Activated T-helper 2 cell treated with anti-CD3 and anti-CD28 coated beads, Interferon-gamma antibody, Interleukin-2, Interleukin-4, amounts not matched to agents 10 μg/mL and 5 μg/mL and 100 μg/mL, durations not matched to agents 14 hours and 24 hours and 36 hours (primary cell): ENCODE data around the gene C1orf226. TPM values are rescaled to one million over a fixed set of nuclear protein-coding genes. Genes with fewer than 3 reads are reported as not detected.
A peak's percentile ranks its signal among the peaks of the same experiment; 100 is the strongest.
"Not testable (repeated sequence)": the region's sequence is repeated elsewhere in the genome, so short reads cannot be mapped to it uniquely, and the experiment has no call there.

Source experiments
- DNase-seq: peaks from one replicate; pipeline ENCODE4 v3.0.0; 2021; ENCODE audit warnings: low spot score
- H3K27ac Mint-ChIP-seq: one replicate; pipeline ENCODE4 v1.8.0; 2021; ENCODE audit warnings: mixed read lengths
- H3K27me3 Mint-ChIP-seq: one replicate; pipeline ENCODE4 v1.8.0; 2021; ENCODE audit warnings: low read depth, mixed read lengths
- H3K36me3 Mint-ChIP-seq: one replicate; pipeline ENCODE4 v1.8.0; 2021; ENCODE audit warnings: low read depth, mixed read lengths
- H3K4me1 Mint-ChIP-seq: one replicate; pipeline ENCODE4 v1.8.0; 2021; ENCODE audit warnings: low read depth, mixed read lengths
- H3K4me3 Mint-ChIP-seq: one replicate; pipeline ENCODE4 v1.8.0; 2021; ENCODE audit warnings: low read depth, mild to moderate bottlenecking, moderate library complexity, mixed read lengths
- H3K9me3 Mint-ChIP-seq: one replicate; pipeline ENCODE4 v1.8.0; 2021; ENCODE audit warnings: mixed read lengths
- intact Hi-C: fragments of 100-400 bp; cut with micrococcal nuclease; formaldehyde crosslinking; loops from one replicate; pipeline ENCODE4 v1.15.1; 2023
- total RNA-seq: library from RNA; stranded (reverse); gene quantifications from 2 replicates; pipeline ENCODE4 v1.2.3, GENCODE V29; 2022

The C1orf226 gene
- total RNA-seq, 1 donor from 2014 or later, result 0.07 TPM

DNA sequence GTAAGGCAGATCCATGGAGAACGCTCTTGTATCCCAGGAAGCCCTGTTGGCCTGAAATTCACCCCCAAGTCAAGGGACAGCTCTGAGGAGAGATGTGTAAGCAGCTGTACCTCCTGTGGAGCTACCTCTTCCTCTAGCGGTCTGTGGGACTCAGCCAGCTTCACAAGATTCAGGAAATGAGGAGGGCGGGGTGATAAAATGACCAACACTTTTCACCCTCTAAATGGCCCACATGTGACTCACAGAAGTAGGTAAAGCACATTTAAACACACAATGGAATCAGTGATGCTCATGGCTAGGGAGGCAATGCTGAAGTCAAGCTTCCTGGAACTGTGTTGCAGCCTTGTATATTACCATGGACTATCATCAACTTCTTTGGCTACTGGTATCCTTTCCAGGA lies 30.5 kb downstream of the C1orf226 start, which contains the start of gene SH2D1B:
SH2D1B (minus strand) TSS at position 135 of the 400 bp plus-strand sequence; CDS start at position 15, 120 bp downstream.
- no peaks in the 10 kb centered on the region for H3K36me3 Mint-ChIP-seq
- DNase-seq, result no peak
- H3K27ac Mint-ChIP-seq, result peak within 1 kb of the TSS; percentile 71
- no peaks in the 10 kb centered on the region for H3K27me3 Mint-ChIP-seq
- intact Hi-C loops, result no loop called here
- H3K4me1 Mint-ChIP-seq, result peaks cover 13% of the 10 kb centered on the region
- no peaks in the 10 kb centered on the region for H3K9me3 Mint-ChIP-seq
- H3K4me3 Mint-ChIP-seq, result no peak within 1 kb of the TSS

DNA sequence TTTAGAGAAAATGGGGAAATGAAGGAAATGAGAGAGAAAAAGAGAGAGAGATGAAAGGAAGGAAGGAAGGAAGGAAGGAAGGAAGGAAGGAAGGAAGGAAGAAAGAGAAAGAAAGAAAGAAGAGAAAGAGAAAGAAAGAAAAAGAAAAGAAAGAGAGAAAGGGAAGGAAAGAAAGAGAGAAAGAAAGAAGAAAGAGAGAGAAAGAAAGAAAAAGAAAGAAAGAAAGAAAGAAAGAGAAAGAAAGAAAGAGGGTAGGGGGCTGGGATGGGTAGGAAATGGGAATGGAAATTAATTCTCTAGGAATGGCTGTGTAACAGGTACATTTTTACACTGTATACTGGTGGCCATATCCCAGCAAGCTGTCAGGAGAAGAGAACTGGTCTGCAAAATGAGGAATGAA lies 34.7 kb downstream of the C1orf226 start:
- peaks cover 8% of the 10 kb centered on the region for H3K4me1 Mint-ChIP-seq
- intact Hi-C loops, result no loop called here
- H3K4me3 Mint-ChIP-seq, result no peak overlapping the region
- no peaks in the 10 kb centered on the region for H3K27me3 Mint-ChIP-seq
- no peak overlapping the region for H3K27ac Mint-ChIP-seq
- no peaks in the 10 kb centered on the region for H3K9me3 Mint-ChIP-seq
- no peaks in the 10 kb centered on the region for H3K36me3 Mint-ChIP-seq
- DNase-seq, result no peak

DNA sequence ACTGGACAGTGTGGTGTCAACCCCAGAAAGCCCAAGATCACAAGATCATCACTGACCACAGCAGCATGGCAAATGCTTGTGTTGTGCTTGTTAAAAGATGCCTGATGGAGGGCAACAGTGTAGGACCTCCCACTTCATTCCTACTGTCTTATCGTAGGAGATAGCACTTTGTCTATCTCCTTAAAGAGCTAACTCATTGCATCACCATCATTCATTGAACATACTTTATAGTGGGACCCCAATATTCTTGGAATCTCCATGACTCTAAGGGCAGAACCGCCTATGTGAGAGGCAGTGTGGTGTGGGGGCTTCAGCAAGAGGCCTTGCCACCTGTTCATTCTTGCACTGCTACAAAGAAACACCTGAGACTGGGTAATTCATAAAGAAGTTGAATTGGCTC lies 35.4 kb downstream of the C1orf226 start:
- Mint-ChIP-seq H3K27ac (no peak overlapping the region), H3K9me3 (no peaks in the 10 kb centered on the region), H3K36me3 (no peaks in the 10 kb centered on the region), H3K27me3 (no peaks in the 10 kb centered on the region), H3K4me3 (no peak overlapping the region), H3K4me1 (peaks cover 10% of the 10 kb centered on the region)
- intact Hi-C loops, result no loop called here
- DNase-seq, result no peak

DNA sequence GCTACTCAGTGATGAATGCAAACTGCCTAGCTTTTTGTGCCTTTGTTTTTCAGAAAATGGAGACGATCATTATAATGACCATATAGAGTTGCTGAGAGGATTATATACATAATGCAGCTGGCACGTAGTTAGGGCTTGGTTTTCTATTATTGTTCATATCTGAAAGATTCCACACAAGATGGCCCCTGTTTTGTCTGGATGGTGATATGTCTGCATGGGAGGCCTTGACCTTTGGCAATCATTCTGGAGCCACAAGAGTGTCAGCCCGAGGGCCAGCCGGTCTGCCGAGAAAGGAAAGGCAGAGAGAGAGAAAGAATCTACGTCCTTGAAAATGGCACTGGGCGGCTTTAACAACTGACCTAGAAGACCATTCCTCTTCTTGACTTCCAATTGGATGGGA lies 36.1 kb downstream of the C1orf226 start:
- Mint-ChIP-seq H3K9me3 (no peaks in the 10 kb centered on the region), H3K27me3 (no peaks in the 10 kb centered on the region), H3K4me3 (no peak overlapping the region), H3K27ac (no peak overlapping the region), H3K4me1 (peaks cover 10% of the 10 kb centered on the region), H3K36me3 (no peaks in the 10 kb centered on the region)
- DNase-seq, result no peak
- intact Hi-C loops, result no loop called here

DNA sequence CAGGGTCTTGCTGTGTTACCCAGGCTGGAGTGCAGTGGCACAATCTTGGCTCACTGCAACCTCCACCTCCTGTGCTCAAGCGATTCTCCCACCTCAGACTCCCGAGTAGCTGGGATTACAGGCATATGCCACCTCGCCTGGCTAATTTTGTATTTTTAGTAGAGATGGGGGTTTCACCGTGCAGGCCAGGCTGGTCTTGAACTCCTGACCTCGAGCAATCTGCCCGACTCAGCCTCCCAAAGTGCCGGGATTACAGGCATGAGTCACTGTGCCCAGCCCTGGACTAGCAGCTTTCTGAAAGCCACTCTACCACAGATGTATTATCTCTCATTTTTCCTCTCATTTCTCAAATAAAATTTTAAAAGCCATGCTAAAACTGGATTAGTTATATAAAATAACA lies 37.1 kb downstream of the C1orf226 start:
- H3K4me1 Mint-ChIP-seq, intact Hi-C loops, H3K4me3 Mint-ChIP-seq, H3K27me3 Mint-ChIP-seq, H3K36me3 Mint-ChIP-seq, H3K27ac Mint-ChIP-seq, H3K9me3 Mint-ChIP-seq, DNase-seq: not testable (repeated sequence)

DNA sequence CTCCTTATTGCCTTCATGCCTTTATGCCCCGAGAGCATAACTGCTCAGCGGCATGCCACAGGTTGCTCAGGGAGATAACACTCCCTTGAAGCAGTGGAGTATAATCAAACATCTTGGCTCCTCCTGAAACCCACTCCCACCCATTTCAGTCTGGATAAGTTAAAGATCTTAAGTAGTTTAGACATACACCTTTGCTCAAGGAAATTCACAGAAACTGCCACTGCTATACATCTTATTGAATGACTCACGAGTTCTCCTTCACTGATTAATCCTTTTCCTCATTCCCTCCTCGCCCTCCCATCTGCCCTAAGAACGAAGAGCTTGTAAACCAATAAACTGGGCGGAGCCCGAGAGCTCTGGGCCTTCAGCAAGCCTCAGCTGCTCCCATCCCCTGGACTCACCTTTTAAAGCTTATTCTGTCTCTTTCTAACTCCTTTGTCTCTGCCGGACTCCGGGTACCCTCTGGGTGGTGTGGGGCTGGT lies 38.0 kb downstream of the C1orf226 start:
- H3K9me3 Mint-ChIP-seq, H3K36me3 Mint-ChIP-seq, H3K27me3 Mint-ChIP-seq, H3K4me3 Mint-ChIP-seq, intact Hi-C loops, H3K4me1 Mint-ChIP-seq, H3K27ac Mint-ChIP-seq, DNase-seq: not testable (repeated sequence)

DNA sequence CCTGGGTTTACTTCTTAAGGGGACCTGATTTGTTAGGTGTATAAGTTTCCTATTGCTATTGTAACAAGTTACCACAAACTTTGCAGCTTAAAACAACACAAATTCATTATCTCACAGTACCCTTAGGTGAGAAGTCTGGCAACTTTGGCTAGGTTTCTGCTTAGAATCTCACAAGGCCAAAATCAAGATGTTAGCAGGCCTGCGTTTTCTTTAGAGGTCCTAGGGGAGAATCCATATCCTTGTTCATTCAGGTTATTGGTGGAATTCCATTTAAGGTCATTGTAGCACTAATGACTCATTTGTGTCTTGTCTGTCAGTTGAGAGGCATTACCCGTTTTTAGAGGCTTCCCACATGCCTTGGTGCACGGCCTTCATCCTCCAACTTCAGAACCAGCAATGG lies 38.6 kb downstream of the C1orf226 start:
- Mint-ChIP-seq H3K36me3 (no peaks in the 10 kb centered on the region), H3K9me3 (no peaks in the 10 kb centered on the region), H3K4me1 (peaks cover 2% of the 10 kb centered on the region), H3K27ac (no peak overlapping the region), H3K4me3 (no peak overlapping the region), H3K27me3 (peaks cover 6% of the 10 kb centered on the region)
- intact Hi-C loops, result no loop called here
- no peak for DNase-seq

DNA sequence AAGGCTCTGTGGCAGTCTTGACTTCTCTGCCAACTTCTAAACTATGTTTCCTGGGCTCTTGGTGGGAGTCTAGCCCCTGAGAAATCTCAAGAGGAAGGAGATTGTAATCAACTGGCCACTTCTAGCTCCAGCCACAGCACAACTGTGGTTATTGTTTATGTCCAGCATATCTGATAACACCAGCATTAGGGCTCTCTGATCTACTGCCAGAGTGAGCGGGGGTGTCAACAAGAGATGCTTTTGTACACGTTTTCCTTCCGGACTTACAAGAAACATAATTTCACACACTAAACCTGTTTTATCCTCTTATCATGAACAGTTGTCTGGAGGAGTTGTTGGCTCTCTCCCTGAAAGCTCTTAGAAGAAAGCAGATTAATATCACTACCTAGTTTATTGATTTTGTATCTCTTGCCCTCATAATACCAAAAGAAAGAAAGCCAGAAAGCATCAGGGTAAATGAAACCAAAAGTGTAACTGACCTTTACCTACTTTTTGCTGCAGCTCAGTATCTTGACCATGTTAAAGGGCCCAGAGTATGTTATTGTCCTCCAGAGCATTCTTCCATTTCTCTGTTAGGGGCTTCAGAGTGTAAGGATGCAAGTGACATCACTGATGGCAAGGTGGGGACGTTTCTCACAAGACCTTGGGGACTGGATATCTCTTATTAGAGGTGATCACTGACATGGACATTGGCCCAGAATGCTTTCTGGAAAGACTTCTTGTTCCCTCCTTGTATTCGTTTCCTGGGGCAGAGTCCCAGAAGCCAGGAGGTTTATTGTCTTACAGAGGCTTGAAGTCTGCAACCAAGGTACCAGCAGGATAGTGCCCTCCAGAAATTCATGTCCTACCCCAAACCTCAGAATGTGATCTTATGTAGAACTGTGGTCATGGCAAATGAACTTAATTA lies 40.0 kb downstream of the C1orf226 start:
- no peak overlapping the region for H3K4me3 Mint-ChIP-seq
- no peak overlapping the region for H3K27ac Mint-ChIP-seq
- H3K4me1 Mint-ChIP-seq, result peaks cover 2% of the 10 kb centered on the region

DNA sequence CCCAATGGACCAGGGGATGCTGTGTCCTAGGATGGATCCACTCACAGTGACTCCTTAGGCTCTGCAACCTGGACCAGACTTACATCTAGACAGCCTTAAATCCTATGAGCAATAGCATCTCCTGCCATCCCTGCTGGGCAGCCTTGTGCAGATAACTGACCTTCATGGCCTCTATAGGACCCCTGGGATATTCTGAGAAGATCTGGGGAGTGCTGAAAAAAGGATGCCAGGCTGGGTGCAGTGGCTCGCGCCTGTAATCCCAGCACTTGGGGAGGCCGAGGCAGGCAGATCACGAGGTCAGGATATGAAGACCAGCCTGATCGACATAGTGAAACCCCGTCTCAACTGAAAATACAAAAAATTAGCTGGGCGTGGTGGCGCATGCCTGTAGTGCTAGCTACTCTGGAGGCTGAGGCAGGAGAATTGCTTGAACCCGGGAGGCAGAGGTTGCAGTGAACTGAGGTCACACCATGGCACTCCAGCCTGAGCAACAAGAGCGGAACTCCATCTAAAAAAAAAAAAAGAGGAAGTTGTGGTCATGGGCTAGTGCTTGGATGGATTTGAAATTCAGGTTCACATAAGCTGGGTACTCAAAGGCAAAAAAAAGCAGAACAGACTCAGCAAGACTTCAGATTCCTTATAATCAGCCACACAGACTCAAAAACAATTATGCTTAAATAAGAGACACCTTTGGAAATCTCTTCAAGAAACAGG lies 41.3 kb downstream of the C1orf226 start:
- Mint-ChIP-seq H3K36me3 (no peaks in the 10 kb centered on the region), H3K27me3 (peaks cover 6% of the 10 kb centered on the region), H3K9me3 (no peaks in the 10 kb centered on the region), H3K27ac (no peak overlapping the region), H3K4me3 (no peak overlapping the region), H3K4me1 (peaks cover 2% of the 10 kb centered on the region)
- DNase-seq, result no peak
- intact Hi-C loops, result no loop called here

More for the DNA sequence above, 40.0 kb downstream of the C1orf226 start:
- intact Hi-C loops, result no loop called here
- Mint-ChIP-seq H3K9me3 (no peaks in the 10 kb centered on the region), H3K27me3 (peaks cover 6% of the 10 kb centered on the region), H3K36me3 (no peaks in the 10 kb centered on the region)
- no peak for DNase-seq

DNA sequence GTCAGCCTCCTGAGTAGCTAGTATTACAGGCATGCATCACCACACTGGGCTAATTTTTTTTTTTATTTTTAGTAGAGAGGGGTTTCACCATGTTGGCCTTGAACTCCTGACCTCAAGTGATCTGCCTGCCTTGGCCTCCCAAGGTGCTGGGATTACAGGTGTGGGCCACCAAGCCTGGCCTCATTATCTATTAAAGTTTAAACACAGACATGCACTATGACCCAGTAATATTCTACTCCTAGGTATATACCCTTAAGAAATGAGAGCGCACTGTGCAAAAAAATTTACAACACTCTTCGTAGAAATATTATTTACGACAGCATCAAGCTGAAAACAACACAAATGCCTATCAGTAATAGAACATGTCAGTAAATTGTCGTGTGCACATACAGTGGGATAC lies 49.1 kb downstream of the C1orf226 start:
- no peaks in the 10 kb centered on the region for H3K4me1 Mint-ChIP-seq
- no peak for DNase-seq
- no peaks in the 10 kb centered on the region for H3K9me3 Mint-ChIP-seq
- H3K4me3 Mint-ChIP-seq, result no peak overlapping the region
- intact Hi-C loops, result no loop called here
- H3K36me3 Mint-ChIP-seq, result no peaks in the 10 kb centered on the region
- no peak overlapping the region for H3K27ac Mint-ChIP-seq
- H3K27me3 Mint-ChIP-seq, result peaks cover 2% of the 10 kb centered on the region

DNA sequence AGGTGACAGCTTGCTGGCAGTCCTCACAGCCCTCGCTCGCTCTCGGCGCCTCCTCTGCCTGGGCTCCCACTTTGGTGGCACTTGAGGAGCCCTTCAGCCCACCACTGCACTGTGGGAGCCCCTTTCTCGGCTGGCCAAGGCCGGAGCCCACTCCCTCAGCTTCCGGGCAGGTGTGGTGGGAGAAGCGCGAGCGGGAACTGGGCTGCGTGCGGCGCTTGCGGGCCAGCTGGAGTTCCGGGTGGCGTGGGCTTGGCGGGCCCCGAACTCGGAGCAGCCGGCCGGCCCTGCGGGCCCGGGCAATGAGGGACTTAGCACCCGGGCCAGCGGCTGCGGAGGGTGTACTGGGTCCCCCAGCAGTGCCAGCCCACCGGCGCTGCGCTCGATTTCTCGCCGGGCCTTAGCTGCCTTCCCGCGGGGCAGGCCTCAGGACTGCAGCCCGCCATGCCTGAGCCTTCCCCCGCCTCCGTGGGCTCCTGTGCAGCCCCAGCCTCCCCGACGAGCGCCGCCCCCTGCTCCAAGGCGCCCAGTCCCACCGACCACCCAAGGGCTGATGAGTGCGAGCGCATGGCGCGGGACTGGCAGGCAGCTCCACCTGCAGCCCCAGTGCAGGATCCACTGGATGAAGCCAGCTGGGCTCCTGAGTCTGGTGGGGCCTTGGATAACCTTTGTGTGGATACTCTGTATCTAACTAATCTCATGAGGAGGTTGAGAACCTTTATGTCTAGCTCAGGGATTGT lies 51.6 kb downstream of the C1orf226 start:
- H3K27me3 Mint-ChIP-seq, H3K27ac Mint-ChIP-seq, H3K9me3 Mint-ChIP-seq, H3K36me3 Mint-ChIP-seq, intact Hi-C loops, DNase-seq, H3K4me3 Mint-ChIP-seq, H3K4me1 Mint-ChIP-seq: not testable (repeated sequence)
